HepG2 (cell line): ENCODE data around the gene SLC7A4.

Experiments
- EP300 ChIP-seq, 3 experiments: sonication (generic) in 1 of 3; formaldehyde crosslinking in 1 of 3; IDR thresholded peaks; 2 replicates each; pipeline versions ENCODE4 v1.5.1 to v1.6.1; 2011 to 2020; ENCODE audit warnings: low read depth in 2 of 3, low read length in 2 of 3, borderline replicate concordance in 1 of 3, improper control_type of control experiment in 1 of 3, mild to moderate bottlenecking in 1 of 3, missing genetic modification reagents in 1 of 3, moderate library complexity in 1 of 3
- ZBTB21 ChIP-seq: sonication (generic); formaldehyde crosslinking; IDR thresholded peaks from 2 replicates; pipeline ENCODE4 v1.4.0; 2020; ENCODE audit warnings: missing genetic modification reagents
- ZNF746 ChIP-seq: sonication (generic); formaldehyde crosslinking; IDR thresholded peaks from 2 replicates; pipeline ENCODE4 v1.8.0; 2022; ENCODE audit warnings: mild to moderate bottlenecking, missing genetic modification reagents

DNA sequence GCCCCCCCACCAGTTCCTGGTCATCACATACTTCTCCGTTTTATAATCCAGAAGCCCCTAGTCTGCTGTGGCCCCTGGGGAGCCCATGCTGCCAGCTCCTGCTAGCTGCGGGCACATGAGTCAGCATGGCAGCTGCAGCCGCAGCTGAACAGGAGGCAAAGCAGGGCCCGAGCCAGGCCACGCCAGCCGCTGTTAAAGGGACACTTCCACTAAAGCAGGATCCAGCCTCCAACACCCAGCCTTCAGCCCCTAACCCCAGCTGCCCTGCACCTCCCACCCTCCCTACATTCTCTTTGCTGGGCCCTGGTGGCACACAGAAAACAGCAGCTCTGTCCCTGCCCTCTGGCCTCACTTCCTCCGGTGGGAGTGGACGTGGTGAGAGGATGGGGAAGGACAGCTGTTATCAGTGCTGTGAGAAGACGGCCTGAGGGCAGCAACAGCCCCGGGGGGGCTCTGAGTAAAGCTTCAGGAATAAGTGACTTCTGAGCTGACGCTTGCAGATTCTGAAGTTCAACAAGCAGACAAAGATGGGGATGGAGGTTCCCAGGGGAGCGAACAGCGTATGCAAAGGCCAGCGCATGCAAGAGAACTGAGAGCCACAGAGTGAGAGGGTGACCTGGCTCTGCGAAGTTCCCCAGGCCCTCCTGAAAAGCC is 12.7 kb upstream of the SLC7A4 start:
- no peak for TF ChIP-seq ZBTB21 (CRISPR knock-in tag)
- no peak for TF ChIP-seq EP300 (IDR thresholded peaks at IDR 0.05; ENCODE audit: low read depth in 2 of 2, low read length in 2 of 2)
- no peak for TF ChIP-seq EP300 (CRISPR knock-in tag; IDR thresholded peaks at IDR 0.05; ENCODE audit: borderline replicate concordance)
- no peak for TF ChIP-seq ZNF746 (CRISPR knock-in tag)
